ENCODE measurements around the gene PAX5.

- TF ChIP-seq CTCF (IDR thresholded peaks at IDR 0.05) = no peak
- TF ChIP-seq POLR2A (IDR thresholded peaks at IDR 0.05) = no peak
Observed at GRCh38 chr9:36894695-36895310, 139.3 kb downstream of the PAX5 start.
